GM12801 (cell line): ENCODE measurements around the gene PDCD11.

Experiments used
- TF ChIP-seq, protein P1 (sequence below): IDR thresholded peaks from one replicate; pipeline ENCODE4 v1.5.1; 2011; ENCODE audit warnings: control low read depth; ENCODE audit not compliant: insufficient read length; ENCODE audit errors: extremely low read depth

Gene PDCD11

DNA sequence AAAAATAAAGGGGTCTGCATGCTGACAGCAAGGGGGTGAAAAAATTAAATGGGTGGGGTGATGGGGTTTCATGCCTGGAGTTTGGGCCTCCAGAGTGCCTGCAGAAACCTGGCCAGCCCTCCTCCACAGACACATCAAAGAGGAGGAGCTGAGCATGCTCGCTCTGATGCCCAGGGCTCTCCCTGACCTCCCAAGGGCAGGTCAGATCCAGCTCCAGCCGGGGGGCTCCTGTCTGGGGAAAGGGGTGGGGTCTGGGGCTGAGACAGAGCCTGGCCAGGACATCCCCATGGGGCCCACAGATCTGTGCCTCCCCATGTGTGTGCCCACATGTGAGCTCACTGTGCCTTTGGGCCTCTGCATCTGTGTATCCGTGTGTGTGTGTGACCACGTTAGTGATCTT, 63.2 kb downstream of the PDCD11 start:
- TF ChIP-seq, protein P1, sequence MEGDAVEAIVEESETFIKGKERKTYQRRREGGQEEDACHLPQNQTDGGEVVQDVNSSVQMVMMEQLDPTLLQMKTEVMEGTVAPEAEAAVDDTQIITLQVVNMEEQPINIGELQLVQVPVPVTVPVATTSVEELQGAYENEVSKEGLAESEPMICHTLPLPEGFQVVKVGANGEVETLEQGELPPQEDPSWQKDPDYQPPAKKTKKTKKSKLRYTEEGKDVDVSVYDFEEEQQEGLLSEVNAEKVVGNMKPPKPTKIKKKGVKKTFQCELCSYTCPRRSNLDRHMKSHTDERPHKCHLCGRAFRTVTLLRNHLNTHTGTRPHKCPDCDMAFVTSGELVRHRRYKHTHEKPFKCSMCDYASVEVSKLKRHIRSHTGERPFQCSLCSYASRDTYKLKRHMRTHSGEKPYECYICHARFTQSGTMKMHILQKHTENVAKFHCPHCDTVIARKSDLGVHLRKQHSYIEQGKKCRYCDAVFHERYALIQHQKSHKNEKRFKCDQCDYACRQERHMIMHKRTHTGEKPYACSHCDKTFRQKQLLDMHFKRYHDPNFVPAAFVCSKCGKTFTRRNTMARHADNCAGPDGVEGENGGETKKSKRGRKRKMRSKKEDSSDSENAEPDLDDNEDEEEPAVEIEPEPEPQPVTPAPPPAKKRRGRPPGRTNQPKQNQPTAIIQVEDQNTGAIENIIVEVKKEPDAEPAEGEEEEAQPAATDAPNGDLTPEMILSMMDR, result no peak

GRCh38 chr10:103463499-103463898, 67.1 kb downstream of the PDCD11 start:
- TF ChIP-seq, protein P1, result no peak

- TF ChIP-seq, protein P1, result no peak
Observed at GRCh38 chr10:103465411-103466179, 69.2 kb downstream of the PDCD11 start.

- TF ChIP-seq, protein P1, result no peak
Observed at GRCh38 chr10:103466734-103467133, 70.3 kb downstream of the PDCD11 start.

DNA sequence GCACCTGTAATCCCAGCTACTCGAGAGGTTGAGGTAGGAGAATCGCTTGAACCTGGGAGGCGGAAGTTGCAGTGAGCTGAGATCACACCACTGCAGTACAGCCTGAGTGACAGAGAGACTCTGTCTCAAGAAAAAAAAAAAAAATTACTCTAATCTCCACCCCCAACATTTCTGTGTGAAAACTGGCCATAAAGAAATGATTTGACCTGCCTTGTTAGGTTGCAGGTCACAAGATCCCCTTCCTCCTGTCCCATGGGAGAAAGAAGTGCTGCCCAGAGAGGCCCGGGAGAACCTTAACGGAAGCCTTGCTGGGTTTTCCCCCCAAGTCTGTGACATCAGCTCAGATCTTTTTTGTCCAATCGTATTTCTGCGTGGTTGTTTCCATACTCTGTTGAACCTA, 71.0 kb downstream of the PDCD11 start:
- TF ChIP-seq, protein P1, result no peak

GRCh38 chr10:103469201-103469600, 72.8 kb downstream of the PDCD11 start:
- TF ChIP-seq, protein P1, result no peak

GRCh38 chr10:103470761-103471653, 74.6 kb downstream of the PDCD11 start:
- TF ChIP-seq, protein P1, result no peak
